Activated B cell treated with CpG ODN at 0.5 μM for 24 hours (primary cell): ENCODE data around the gene SLC66A2. TPM values are rescaled to one million over a fixed set of nuclear protein-coding genes. Genes with fewer than 3 reads are reported as not detected.
"Not testable (repeated sequence)": the region's sequence is repeated elsewhere in the genome, so short reads cannot be mapped to it uniquely, and the experiment has no call there.

Experiments used
- ATAC-seq: fragments of 200-7000 bp; cut with Tn5 transposase; one replicate; pipeline ENCODE4 v1.10.0; 2021; ENCODE audit warnings: low read depth, mild to moderate bottlenecking, moderate library complexity
- CTCF ChIA-PET: fragments of 350-600 bp; sonication (Branson Sonifier 250); formaldehyde crosslinking; loops from one replicate; lab custom pipeline; 2021; ENCODE audit warnings: antibody characterized with exemption; lab: Charles Lee
- POLR2A ChIA-PET: fragments of 350-600 bp; sonication (Branson Sonifier 250); formaldehyde crosslinking; loops from one replicate; lab custom pipeline; 2021; ENCODE audit warnings: antibody characterized with exemption; lab: Charles Lee
- DNase-seq: peaks from one replicate; pipeline ENCODE4 v3.0.0; 2022
- H3K27ac Mint-ChIP-seq: one replicate; pipeline ENCODE4 v1.8.0; 2020; ENCODE audit warnings: mixed read lengths
- H3K27me3 Mint-ChIP-seq: one replicate; pipeline ENCODE4 v1.8.0; 2021; ENCODE audit warnings: mixed read lengths
- H3K36me3 Mint-ChIP-seq: one replicate; pipeline ENCODE4 v1.8.0; 2021; ENCODE audit warnings: low read depth, mixed read lengths
- H3K4me1 Mint-ChIP-seq: one replicate; pipeline ENCODE4 v1.8.0; 2021; ENCODE audit warnings: mixed read lengths
- H3K4me3 Mint-ChIP-seq: one replicate; pipeline ENCODE4 v1.8.0; 2020; ENCODE audit warnings: mild to moderate bottlenecking, mixed read lengths
- H3K9me3 Mint-ChIP-seq: one replicate; pipeline ENCODE4 v1.8.0; 2020; ENCODE audit warnings: mixed read lengths
- intact Hi-C: fragments of 100-400 bp; cut with micrococcal nuclease; formaldehyde crosslinking; loops from one replicate; pipeline ENCODE4 v1.15.1; 2024
- total RNA-seq: library from RNA; stranded (reverse); gene quantifications from 2 replicates; pipeline ENCODE4 v1.2.3, GENCODE V29; 2022
- TF ChIP-seq, protein P1 (sequence below): fragments of 200-600 bp; IDR thresholded peaks from one replicate; pipeline ENCODE4 v1.8.0; 2022; ENCODE audit warnings: antibody characterized with exemption, mild to moderate bottlenecking

SLC66A2 gene
- total RNA-seq, 1 donor from 2014 or later: 36.4 TPM

- no peaks in the 10 kb centered on the region for H3K36me3 Mint-ChIP-seq
- CTCF ChIA-PET: no interaction called here
- TF ChIP-seq, protein P1, sequence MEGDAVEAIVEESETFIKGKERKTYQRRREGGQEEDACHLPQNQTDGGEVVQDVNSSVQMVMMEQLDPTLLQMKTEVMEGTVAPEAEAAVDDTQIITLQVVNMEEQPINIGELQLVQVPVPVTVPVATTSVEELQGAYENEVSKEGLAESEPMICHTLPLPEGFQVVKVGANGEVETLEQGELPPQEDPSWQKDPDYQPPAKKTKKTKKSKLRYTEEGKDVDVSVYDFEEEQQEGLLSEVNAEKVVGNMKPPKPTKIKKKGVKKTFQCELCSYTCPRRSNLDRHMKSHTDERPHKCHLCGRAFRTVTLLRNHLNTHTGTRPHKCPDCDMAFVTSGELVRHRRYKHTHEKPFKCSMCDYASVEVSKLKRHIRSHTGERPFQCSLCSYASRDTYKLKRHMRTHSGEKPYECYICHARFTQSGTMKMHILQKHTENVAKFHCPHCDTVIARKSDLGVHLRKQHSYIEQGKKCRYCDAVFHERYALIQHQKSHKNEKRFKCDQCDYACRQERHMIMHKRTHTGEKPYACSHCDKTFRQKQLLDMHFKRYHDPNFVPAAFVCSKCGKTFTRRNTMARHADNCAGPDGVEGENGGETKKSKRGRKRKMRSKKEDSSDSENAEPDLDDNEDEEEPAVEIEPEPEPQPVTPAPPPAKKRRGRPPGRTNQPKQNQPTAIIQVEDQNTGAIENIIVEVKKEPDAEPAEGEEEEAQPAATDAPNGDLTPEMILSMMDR: no peak
- no peak overlapping the region for H3K27ac Mint-ChIP-seq
- DNase-seq: no peak
- no peak for ATAC-seq
- POLR2A ChIA-PET: no interaction called here
- no peaks in the 10 kb centered on the region for H3K27me3 Mint-ChIP-seq
- H3K4me1 Mint-ChIP-seq: no peaks in the 10 kb centered on the region
- no peaks in the 10 kb centered on the region for H3K9me3 Mint-ChIP-seq
- H3K4me3 Mint-ChIP-seq: no peak overlapping the region
- intact Hi-C loops: no loop called here
These were observed 83.2 kb downstream of the SLC66A2 start for GRCh38 chr18:79868168-79868784.

- Mint-ChIP-seq H3K4me3 (no peak overlapping the region), H3K4me1 (no peaks in the 10 kb centered on the region), H3K27me3 (no peaks in the 10 kb centered on the region), H3K27ac (no peak overlapping the region), H3K9me3 (peaks cover under 1% of the 10 kb centered on the region), H3K36me3 (no peaks in the 10 kb centered on the region)
- intact Hi-C loops: no loop called here
- POLR2A ChIA-PET: no interaction called here
- TF ChIP-seq, protein P1: no peak
- ATAC-seq: no peak
- DNase-seq: no peak
- CTCF ChIA-PET: no interaction called here
These were observed 83.8 kb downstream of the SLC66A2 start for GRCh38 chr18:79867666-79868065.

- TF ChIP-seq, protein P1: no peak
- intact Hi-C loops: no loop called here
- Mint-ChIP-seq H3K4me1 (no peaks in the 10 kb centered on the region), H3K27ac (no peak overlapping the region), H3K27me3 (no peaks in the 10 kb centered on the region), H3K36me3 (no peaks in the 10 kb centered on the region), H3K9me3 (peaks cover 2% of the 10 kb centered on the region), H3K4me3 (no peak overlapping the region)
- ATAC-seq: no peak
- no peak for DNase-seq
- POLR2A ChIA-PET: no interaction called here
- CTCF ChIA-PET: no interaction called here
These were observed 84.4 kb downstream of the SLC66A2 start for GRCh38 chr18:79866889-79867574.

- H3K27me3 Mint-ChIP-seq, H3K4me3 Mint-ChIP-seq, CTCF ChIA-PET, H3K9me3 Mint-ChIP-seq, DNase-seq, ATAC-seq, POLR2A ChIA-PET, H3K27ac Mint-ChIP-seq, H3K36me3 Mint-ChIP-seq, intact Hi-C loops, H3K4me1 Mint-ChIP-seq: not testable (repeated sequence)
These were observed 85.5 kb downstream of the SLC66A2 start for GRCh38 chr18:79865951-79866350.

GRCh38 chr18:79864955-79865354 is 86.5 kb downstream of the SLC66A2 start:
- H3K36me3 Mint-ChIP-seq, H3K27me3 Mint-ChIP-seq, DNase-seq, ATAC-seq, H3K27ac Mint-ChIP-seq, CTCF ChIA-PET, H3K9me3 Mint-ChIP-seq, H3K4me1 Mint-ChIP-seq, POLR2A ChIA-PET, H3K4me3 Mint-ChIP-seq, intact Hi-C loops: not testable (repeated sequence)

- Mint-ChIP-seq H3K4me3 (no peak overlapping the region), H3K4me1 (no peaks in the 10 kb centered on the region), H3K9me3 (peaks cover 6% of the 10 kb centered on the region), H3K27ac (no peak overlapping the region), H3K27me3 (no peaks in the 10 kb centered on the region), H3K36me3 (no peaks in the 10 kb centered on the region)
- TF ChIP-seq, protein P1: no peak
- no peak for DNase-seq
- CTCF ChIA-PET: no interaction called here
- intact Hi-C loops: no loop called here
- POLR2A ChIA-PET: no interaction called here
- no peak for ATAC-seq
These were observed 87.3 kb downstream of the SLC66A2 start for GRCh38 chr18:79864006-79864725.
